Activated CD4-positive, alpha-beta T cell treated with anti-CD3 and anti-CD28 coated beads, Interleukin-2, Interleukin-4, amounts not matched to agents 100 ng/mL and 50 ng/mL, durations not matched to agents 16 hours and 8 hours (primary cell): ENCODE results near the gene RPL6.

Experiments
- DNase-seq: peaks from one replicate; pipeline ENCODE4 v3.0.0-alpha.2; 2020; ENCODE audit warnings: low spot score

RPL6 gene

GRCh38 chr12:112380663-112381405 is 28.6 kb downstream of the RPL6 start:
- DNase-seq = no peak

- DNase-seq = no peak
Measured at GRCh38 chr12:112375105-112375504, 34.3 kb downstream of the RPL6 start.

- DNase-seq = no peak
Measured at GRCh38 chr12:112374166-112374740, 35.2 kb downstream of the RPL6 start.

GRCh38 chr12:112370868-112371510 is 38.4 kb downstream of the RPL6 start:
- DNase-seq = no peak

GRCh38 chr12:112370199-112370598 is 39.2 kb downstream of the RPL6 start:
- no peak for DNase-seq

GRCh38 chr12:112368856-112369255 is 40.5 kb downstream of the RPL6 start:
- DNase-seq = no peak

GRCh38 chr12:112367965-112368364 is 41.4 kb downstream of the RPL6 start:
- DNase-seq = no peak

GRCh38 chr12:112362310-112362709 is 47.1 kb downstream of the RPL6 start:
- no peak for DNase-seq

- DNase-seq = no peak
Measured at GRCh38 chr12:112361271-112361670, 48.1 kb downstream of the RPL6 start.

- no peak for DNase-seq
Measured at GRCh38 chr12:112359290-112359689, 50.1 kb downstream of the RPL6 start.

- no peak for DNase-seq
Measured at GRCh38 chr12:112357214-112357613, 52.2 kb downstream of the RPL6 start.
